ENCODE results near the gene FRMD6.

- TF ChIP-seq GATA3 (IDR thresholded peaks at IDR 0.05; ENCODE audit: low read depth, low read length) (no peak), GATA2 (IDR thresholded peaks at IDR 0.05; ENCODE audit: low read depth, low read length) (no peak)
These were observed 92.8 kb downstream of the FRMD6 start for GRCh38 chr14:51744372-51745130.
